Activated CD4-positive, alpha-beta T cell treated with anti-CD3 and anti-CD28 coated beads, Interleukin-2, amount 10 ng/mL, durations not matched to agents 7 days and 5 days (primary cell): ENCODE measurements around the gene PYM1. TPM values are rescaled to one million over a fixed set of nuclear protein-coding genes. Genes with fewer than 3 reads are reported as not detected.

ENCODE experiments used
- CTCF ChIA-PET: fragments of 350-600 bp; sonication (Branson Sonifier 250); formaldehyde crosslinking; loops from one replicate; lab custom pipeline; 2021; ENCODE audit warnings: antibody characterized with exemption; lab: Charles Lee
- POLR2A ChIA-PET: fragments of 350-600 bp; sonication (Branson Sonifier 250); formaldehyde crosslinking; loops from one replicate; lab custom pipeline; 2021; ENCODE audit warnings: antibody characterized with exemption; lab: Charles Lee
- DNase-seq: peaks from one replicate; pipeline ENCODE4 v3.0.0-alpha.2; 2020
- H3K27ac Mint-ChIP-seq: one replicate; pipeline ENCODE4 v1.8.0; 2021; ENCODE audit warnings: mild to moderate bottlenecking, moderate library complexity, mixed read lengths
- H3K27me3 Mint-ChIP-seq: one replicate; pipeline ENCODE4 v1.8.0; 2021; ENCODE audit warnings: mixed read lengths
- H3K36me3 Mint-ChIP-seq: one replicate; pipeline ENCODE4 v1.8.0; 2021; ENCODE audit warnings: low read depth, mixed read lengths
- H3K4me1 Mint-ChIP-seq: one replicate; pipeline ENCODE4 v1.8.0; 2021; ENCODE audit warnings: mixed read lengths
- H3K4me3 Mint-ChIP-seq: one replicate; pipeline ENCODE4 v1.8.0; 2021; ENCODE audit warnings: mild to moderate bottlenecking, moderate library complexity, mixed read lengths
- H3K9me3 Mint-ChIP-seq: one replicate; pipeline ENCODE4 v1.8.0; 2021; ENCODE audit warnings: mixed read lengths
- total RNA-seq, 2 experiments: library from RNA; stranded (reverse); gene quantifications; one replicate each; pipeline ENCODE4 v1.2.3, GENCODE V29; 2021

The PYM1 gene
- total RNA-seq, 2 experiments from 2014 or later, result 50.3 to 50.7 TPM

DNA sequence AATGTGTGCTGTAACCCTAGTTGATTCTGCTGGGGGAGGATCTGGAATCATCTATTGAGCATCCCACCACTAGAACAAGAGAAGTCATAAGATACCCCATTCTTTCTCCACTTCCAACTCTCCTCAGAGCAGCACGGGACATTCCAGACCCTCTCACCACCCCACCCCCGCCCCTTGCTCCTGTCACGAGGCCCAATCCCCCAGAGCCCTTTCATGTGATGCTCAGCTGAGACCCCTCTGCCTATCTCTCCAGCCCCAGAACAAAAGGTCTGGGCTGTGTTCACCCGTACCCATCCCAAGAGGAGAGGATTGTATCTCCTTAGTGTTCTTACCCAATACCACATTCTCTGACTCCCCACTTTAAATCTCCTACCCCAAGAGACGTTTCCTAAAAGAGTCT lies 37.5 kb upstream of the PYM1 start:
- Mint-ChIP-seq H3K9me3 (no peaks in the 10 kb centered on the region), H3K27me3 (no peaks in the 10 kb centered on the region), H3K4me1 (peaks cover 32% of the 10 kb centered on the region), H3K4me3 (peak overlapping the region; percentile 5), H3K36me3 (peaks cover 17% of the 10 kb centered on the region), H3K27ac (no peak overlapping the region)
- ChIA-PET POLR2A (no interaction called here), CTCF (interaction anchor here (0.7 kb wide), 1 partner anchor 213 kb away, joined by 3 read pairs; no protein-coding TSS in a partner anchor)
- no peak for DNase-seq

- ChIA-PET CTCF (no interaction called here), POLR2A (no interaction called here)
- Mint-ChIP-seq H3K36me3 (peaks cover 12% of the 10 kb centered on the region), H3K4me3 (no peak overlapping the region), H3K27me3 (no peaks in the 10 kb centered on the region), H3K9me3 (no peaks in the 10 kb centered on the region), H3K27ac (no peak overlapping the region), H3K4me1 (peaks cover 27% of the 10 kb centered on the region)
- DNase-seq, result no peak
Measured at GRCh38 chr12:55963760-55964159, 36.1 kb upstream of the PYM1 start.

DNA sequence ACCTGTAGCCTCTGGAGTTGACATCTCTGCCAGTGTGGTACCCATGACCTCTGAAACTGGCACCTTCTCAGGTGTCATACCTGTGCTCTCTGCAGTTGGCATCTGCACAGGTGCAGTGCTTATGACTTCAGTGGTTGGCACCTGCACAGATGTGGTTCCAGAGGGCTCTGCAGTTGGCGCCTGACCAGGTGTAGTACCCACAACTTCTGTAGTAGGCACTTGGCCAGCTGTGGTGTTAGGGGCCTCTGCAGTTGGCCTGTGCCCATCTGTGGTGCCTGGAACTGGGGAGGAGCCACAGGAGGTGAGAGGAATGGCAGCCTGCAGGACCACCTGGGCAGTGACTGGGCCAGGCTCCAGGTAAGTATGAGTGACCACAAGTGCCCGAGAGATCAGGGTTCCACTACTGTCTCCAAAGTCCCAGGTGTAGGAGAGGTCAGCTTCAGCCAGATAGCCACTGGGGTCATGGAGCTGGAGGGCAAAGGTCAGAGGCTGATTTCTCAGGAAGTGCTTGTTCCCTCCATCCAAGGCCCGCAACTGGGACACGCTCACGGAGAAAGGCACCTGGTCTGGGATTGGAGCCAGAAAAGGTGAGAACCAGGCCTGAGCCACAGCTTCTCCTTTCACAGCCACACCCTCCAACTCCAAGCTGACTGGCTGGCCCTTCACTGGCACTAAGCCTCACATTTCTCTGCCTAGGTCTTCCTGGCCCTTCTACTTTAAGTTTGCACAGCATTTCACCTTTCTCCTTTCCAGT lies 29.6 kb upstream of the PYM1 start:
- Mint-ChIP-seq H3K4me1 (peaks cover 7% of the 10 kb centered on the region), H3K36me3 (peaks cover 30% of the 10 kb centered on the region), H3K4me3 (no peak overlapping the region), H3K27me3 (no peaks in the 10 kb centered on the region), H3K27ac (no peak overlapping the region), H3K9me3 (no peaks in the 10 kb centered on the region)
- DNase-seq, result no peak
- ChIA-PET POLR2A (no interaction called here), CTCF (interaction anchor here (0.6 to 2.1 kb wide), 6 partner anchors 16 to 218 kb away, joined by 3 to 7 read pairs (median 4); partner anchors contain the start of gene RAB5B)

GRCh38 chr12:55955800-55956508 lies 28.3 kb upstream of the PYM1 start:
- ChIA-PET POLR2A (no interaction called here), CTCF (interaction anchor here (0.7 to 2.3 kb wide), 7 partner anchors 12 to 135 kb away, joined by 3 to 6 read pairs (median 3); partner anchors contain the start of genes DNAJC14 and RAB5B)
- Mint-ChIP-seq H3K9me3 (no peaks in the 10 kb centered on the region), H3K27me3 (no peaks in the 10 kb centered on the region), H3K27ac (peak overlapping the region; percentile 51), H3K36me3 (peaks cover 44% of the 10 kb centered on the region), H3K4me1 (peaks cover 7% of the 10 kb centered on the region), H3K4me3 (no peak overlapping the region)
- DNase-seq, result peak; percentile 68

DNA sequence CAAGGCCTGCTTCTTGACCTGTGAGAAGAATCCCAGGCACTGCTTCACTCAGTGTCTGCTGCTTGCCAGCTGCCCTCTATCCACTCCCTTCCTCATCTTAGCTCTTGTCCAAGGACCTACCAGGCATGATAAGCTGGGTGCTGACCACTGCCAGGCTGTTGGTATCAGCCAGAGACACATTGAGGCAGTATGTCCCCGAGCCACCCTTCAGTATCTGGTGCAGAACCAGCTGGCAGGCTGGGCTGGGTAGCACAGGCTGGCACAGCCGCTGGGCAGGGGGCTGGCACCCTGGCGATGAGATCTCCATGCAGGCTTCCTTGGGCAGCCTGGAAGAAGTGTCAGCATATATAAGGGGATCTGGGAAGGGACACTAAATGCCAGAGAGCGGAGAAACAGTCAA lies 27.6 kb upstream of the PYM1 start:
- no peak for DNase-seq
- Mint-ChIP-seq H3K36me3 (peaks cover 44% of the 10 kb centered on the region), H3K4me3 (no peak overlapping the region), H3K4me1 (peaks cover 7% of the 10 kb centered on the region), H3K27ac (peak overlapping the region; percentile 10), H3K27me3 (no peaks in the 10 kb centered on the region), H3K9me3 (no peaks in the 10 kb centered on the region)
- ChIA-PET CTCF (interaction anchor here (1.0 to 2.3 kb wide), 5 partner anchors 12 to 135 kb away, joined by 3 to 6 read pairs (median 4); partner anchors contain the start of gene DNAJC14), POLR2A (no interaction called here)

DNA sequence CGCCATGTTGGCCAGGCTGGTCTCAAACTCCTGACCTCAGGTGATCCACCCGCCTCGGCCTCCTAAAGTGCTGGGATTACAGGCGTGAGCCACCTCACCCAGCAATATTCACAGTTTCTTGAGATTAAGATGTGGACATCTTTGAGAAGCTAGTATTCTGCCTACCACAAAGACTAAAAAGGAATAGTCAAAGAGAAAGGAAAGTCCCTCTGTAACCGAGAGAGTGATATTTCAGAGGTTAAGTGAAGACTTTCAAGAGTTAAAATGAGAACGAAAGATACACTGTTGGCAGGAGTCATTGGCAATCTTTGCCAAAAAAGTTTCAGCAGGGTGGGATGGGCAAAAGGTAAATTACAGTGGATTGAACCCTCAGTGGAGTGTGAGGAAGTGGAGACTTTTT lies 18.9 kb upstream of the PYM1 start:
- peak overlapping the region; percentile 15 for H3K27ac Mint-ChIP-seq
- H3K4me3 Mint-ChIP-seq, result no peak overlapping the region
- CTCF ChIA-PET, result interaction anchor here (0.6 to 2.3 kb wide), 3 partner anchors 14 to 338 kb away, joined by 3 to 7 read pairs (median 4); no protein-coding TSS in a partner anchor
- DNase-seq, result no peak
- peaks cover 31% of the 10 kb centered on the region for H3K4me1 Mint-ChIP-seq
- peaks cover 71% of the 10 kb centered on the region for H3K36me3 Mint-ChIP-seq
- no peaks in the 10 kb centered on the region for H3K27me3 Mint-ChIP-seq
- POLR2A ChIA-PET, result no interaction called here
- H3K9me3 Mint-ChIP-seq, result no peaks in the 10 kb centered on the region

GRCh38 chr12:55942577-55943136 lies 15.0 kb upstream of the PYM1 start:
- Mint-ChIP-seq H3K4me3 (no peak overlapping the region), H3K9me3 (no peaks in the 10 kb centered on the region), H3K36me3 (peaks cover 91% of the 10 kb centered on the region), H3K27me3 (no peaks in the 10 kb centered on the region), H3K27ac (peak overlapping the region; percentile 7), H3K4me1 (peaks cover 63% of the 10 kb centered on the region)
- no peak for DNase-seq
- CTCF ChIA-PET, result interaction anchor here (0.6 to 7.0 kb wide), 4 partner anchors 9 to 140 kb away, joined by 3 to 45 read pairs (median 4); partner anchors contain the start of genes PYM1 and SUOX
- POLR2A ChIA-PET, result no interaction called here

DNA sequence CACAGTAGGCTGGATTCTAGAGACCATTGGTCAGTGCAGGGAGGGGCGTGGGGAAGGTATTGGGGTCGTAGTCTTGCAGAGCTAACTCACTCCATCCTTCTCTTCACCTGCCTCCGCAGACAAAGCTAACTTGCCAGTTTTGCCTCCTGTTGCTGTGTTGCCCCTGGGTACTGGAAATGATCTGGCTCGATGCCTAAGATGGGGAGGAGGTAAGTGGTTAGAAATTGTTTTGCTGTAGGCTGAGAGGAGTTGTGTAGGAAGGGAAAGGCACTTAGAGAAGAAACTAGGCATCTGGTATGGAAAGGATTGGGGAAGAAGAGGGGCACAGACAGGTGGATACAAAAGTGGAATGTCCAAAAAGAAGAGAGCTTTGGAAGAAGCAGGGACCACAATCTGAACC lies 14.4 kb upstream of the PYM1 start:
- Mint-ChIP-seq H3K36me3 (peaks cover 92% of the 10 kb centered on the region), H3K4me1 (peaks cover 67% of the 10 kb centered on the region), H3K27ac (no peak overlapping the region), H3K9me3 (no peaks in the 10 kb centered on the region), H3K27me3 (no peaks in the 10 kb centered on the region), H3K4me3 (no peak overlapping the region)
- POLR2A ChIA-PET, result no interaction called here
- CTCF ChIA-PET, result interaction anchor here (0.8 to 7.0 kb wide), 3 partner anchors 9 to 55 kb away, joined by 3 to 45 read pairs (median 5); partner anchors contain the start of genes PYM1 and SUOX
- no peak for DNase-seq

DNA sequence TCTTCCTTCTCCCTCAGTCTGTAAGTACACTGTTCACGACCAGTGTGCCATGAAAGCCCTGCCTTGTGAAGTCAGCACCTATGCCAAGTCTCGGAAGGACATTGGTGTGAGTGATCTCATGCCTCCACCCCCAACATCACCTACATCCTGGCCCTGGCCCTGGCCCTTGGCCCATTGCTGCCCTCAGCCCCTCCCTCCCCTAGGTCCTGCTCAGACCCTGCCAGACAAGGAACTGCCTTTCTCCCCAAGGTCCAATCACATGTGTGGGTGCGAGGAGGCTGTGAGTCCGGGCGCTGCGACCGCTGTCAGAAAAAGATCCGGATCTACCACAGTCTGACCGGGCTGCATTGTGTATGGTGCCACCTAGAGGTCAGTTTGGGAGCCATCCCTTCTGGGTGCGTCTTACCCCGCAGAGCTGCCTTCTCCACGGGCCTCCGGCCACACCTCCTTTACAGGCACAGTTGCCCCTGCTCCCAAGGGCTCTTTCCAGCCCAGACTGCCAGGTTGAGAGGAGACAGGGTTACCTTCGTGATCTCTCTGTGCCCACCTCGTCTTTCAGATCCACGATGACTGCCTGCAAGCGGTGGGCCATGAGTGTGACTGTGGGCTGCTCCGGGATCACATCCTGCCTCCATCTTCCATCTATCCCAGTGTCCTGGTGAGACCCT lies 12.5 kb upstream of the PYM1 start:
- peak overlapping the region; percentile 36 for H3K4me3 Mint-ChIP-seq
- no peaks in the 10 kb centered on the region for H3K27me3 Mint-ChIP-seq
- peaks cover 80% of the 10 kb centered on the region for H3K4me1 Mint-ChIP-seq
- ChIA-PET CTCF (interaction anchor here (0.6 to 7.0 kb wide), 30 partner anchors 8 to 210 kb away, joined by 3 to 45 read pairs (median 3); partner anchors contain the start of genes DNAJC14, ESYT1, ORMDL2 and PYM1), POLR2A (interaction anchor here (0.6 kb wide), 1 partner anchor 10 kb away, joined by 3 read pairs; no protein-coding TSS in a partner anchor)
- DNase-seq, result peak; percentile 90
- peak overlapping the region; percentile 73 for H3K27ac Mint-ChIP-seq
- no peaks in the 10 kb centered on the region for H3K9me3 Mint-ChIP-seq
- H3K36me3 Mint-ChIP-seq, result peaks cover 94% of the 10 kb centered on the region

- H3K4me3 Mint-ChIP-seq, result no peak overlapping the region
- H3K27ac Mint-ChIP-seq, result peak overlapping the region; percentile 73
Measured at GRCh38 chr12:55938826-55939501, 11.3 kb upstream of the PYM1 start.

DNA sequence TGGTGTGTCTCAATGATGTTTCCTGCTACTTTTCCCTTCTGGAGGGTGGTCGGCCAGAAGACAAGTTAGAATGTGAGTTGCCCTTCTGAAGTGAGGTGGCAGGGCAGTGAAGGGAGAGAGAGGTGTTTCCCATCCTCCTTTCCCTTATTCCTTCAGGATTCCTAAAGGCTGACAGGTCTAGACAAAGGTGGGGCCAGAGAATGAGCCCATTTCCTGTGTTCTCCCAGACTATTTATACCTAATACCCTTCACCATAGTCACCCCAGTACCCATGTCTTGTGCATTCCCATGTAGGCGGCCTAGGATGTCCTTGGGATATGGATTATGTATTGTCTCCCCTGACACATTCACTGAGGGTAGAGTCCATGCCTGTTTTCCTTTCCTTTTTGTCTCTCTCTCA lies 10.3 kb upstream of the PYM1 start:
- POLR2A ChIA-PET, result no interaction called here
- peak overlapping the region; percentile 89 for H3K27ac Mint-ChIP-seq
- no peaks in the 10 kb centered on the region for H3K9me3 Mint-ChIP-seq
- peaks cover 90% of the 10 kb centered on the region for H3K4me1 Mint-ChIP-seq
- H3K36me3 Mint-ChIP-seq, result peaks cover 95% of the 10 kb centered on the region
- no peaks in the 10 kb centered on the region for H3K27me3 Mint-ChIP-seq
- DNase-seq, result no peak
- H3K4me3 Mint-ChIP-seq, result no peak overlapping the region
- CTCF ChIA-PET, result interaction anchor here (0.6 to 7.0 kb wide), 4 partner anchors 11 to 1593 kb away, joined by 3 to 45 read pairs (median 3); partner anchors contain the start of gene PYM1

More at GRCh38 chr12:55938826-55939501, 11.3 kb upstream of the PYM1 start:
- H3K27me3 Mint-ChIP-seq, result no peaks in the 10 kb centered on the region
- peaks cover 87% of the 10 kb centered on the region for H3K4me1 Mint-ChIP-seq
- H3K9me3 Mint-ChIP-seq, result no peaks in the 10 kb centered on the region
- peaks cover 95% of the 10 kb centered on the region for H3K36me3 Mint-ChIP-seq
- CTCF ChIA-PET, result interaction anchor here (0.6 to 7.0 kb wide), 18 partner anchors 7 to 199 kb away, joined by 3 to 45 read pairs (median 3); partner anchors contain the start of genes DNAJC14, ESYT1, ORMDL2 and PYM1
- POLR2A ChIA-PET, result interaction anchor here (0.9 kb wide), 1 partner anchor 10 kb away, joined by 3 read pairs; no protein-coding TSS in a partner anchor
- DNase-seq, result no peak
